Endothelial cell of hepatic sinusoid (primary cell): Measurements from ENCODE around the gene ENPP1.
"Not testable (repeated sequence)": the region's sequence is repeated elsewhere in the genome, so short reads cannot be mapped to it uniquely, and the experiment has no call there.

ENCODE experiments used
- in situ Hi-C: cut with HindIII; loops from 2 replicates; pipeline ENCODE4 v1.10.0; 2017; ENCODE audit warnings: low sequenced_read_pairs

Gene ENPP1

DNA sequence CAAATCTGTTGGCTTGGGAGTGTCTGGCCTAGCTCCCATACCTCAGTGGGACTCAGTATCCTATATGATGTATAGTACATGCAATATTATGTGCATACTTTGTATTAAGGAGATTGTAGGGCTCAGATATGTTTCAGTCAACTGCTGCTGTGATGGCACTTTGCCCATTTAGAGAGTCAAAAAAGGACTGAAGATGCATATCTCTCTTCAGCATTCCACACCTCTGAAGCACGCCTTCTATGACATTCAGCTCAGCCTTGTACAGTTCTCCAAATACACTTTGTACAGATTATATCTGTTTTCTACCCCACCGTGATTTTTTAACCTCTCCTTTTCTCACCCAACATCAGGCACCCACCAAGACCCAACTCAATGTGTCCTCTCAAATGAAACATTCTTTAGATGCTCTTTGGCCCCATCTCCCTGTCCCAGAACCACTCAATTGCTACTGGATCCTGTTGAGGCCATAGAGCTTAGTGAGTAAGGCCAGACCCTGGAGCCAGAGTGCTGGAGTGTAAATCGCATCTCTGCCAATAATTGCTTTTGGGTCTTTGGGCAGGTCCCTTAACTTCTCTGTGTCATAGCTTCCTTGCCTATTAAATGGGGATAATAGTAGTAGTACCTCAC lies 15.6 kb downstream of the ENPP1 start:
- in situ Hi-C loops: no loop called here

DNA sequence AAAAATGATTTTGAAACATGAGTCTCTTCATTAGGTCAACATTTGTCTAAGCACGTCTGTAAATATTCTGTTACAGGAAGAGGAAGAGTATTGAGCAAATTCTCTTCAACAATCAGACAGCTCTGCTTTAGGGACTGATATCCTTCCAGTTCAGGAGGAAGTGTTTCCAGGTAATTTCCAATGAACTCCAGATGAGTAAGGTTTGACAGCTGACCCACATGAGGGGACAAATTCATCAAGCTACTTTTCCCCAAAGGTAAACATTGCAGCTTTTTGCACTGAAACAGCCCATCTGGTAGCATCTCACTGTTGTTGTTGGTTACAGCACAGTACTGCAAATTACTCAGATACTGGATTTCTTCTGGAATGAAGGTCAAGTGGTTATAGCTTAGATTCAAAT lies 18.1 kb downstream of the ENPP1 start:
- in situ Hi-C loops: no loop called here

DNA sequence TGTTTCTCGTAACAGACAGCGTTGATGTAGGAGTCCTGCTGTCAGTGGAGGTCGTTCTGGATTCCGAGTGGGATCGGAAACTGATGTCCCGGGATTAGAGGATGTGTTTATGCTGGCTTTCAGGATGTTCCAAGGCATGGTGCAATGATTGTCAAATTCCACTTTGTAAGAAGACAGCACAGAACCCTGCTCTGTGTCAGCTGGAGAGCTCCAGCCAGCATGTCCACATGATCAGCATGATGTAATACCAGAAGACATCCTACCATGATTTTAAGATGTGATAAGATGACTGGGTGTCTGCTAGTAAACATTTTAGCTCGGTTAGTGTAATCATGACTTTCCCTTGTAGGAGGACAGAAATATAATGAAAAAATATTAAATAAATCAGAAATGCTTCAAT lies 20.3 kb downstream of the ENPP1 start:
- in situ Hi-C loops: no loop called here

DNA sequence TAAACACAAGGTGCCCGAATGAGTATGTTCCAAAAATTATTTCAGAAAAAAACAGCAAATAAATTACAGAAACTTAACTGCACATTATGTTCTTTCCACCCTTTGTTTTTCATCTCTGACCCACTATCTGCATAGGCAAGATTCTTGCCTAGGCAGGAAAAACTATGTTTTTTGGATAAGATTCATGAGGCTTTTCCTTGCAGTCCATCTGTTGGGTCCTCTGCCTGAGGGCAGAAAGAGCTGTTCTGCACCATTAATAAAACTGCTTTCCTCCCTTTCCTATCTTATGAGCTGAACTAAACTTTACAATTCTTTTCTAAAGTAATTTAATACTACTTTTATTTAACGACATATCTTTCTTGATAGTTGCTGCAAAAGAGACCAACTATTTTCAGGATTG lies 21.1 kb downstream of the ENPP1 start:
- in situ Hi-C loops: no loop called here

DNA sequence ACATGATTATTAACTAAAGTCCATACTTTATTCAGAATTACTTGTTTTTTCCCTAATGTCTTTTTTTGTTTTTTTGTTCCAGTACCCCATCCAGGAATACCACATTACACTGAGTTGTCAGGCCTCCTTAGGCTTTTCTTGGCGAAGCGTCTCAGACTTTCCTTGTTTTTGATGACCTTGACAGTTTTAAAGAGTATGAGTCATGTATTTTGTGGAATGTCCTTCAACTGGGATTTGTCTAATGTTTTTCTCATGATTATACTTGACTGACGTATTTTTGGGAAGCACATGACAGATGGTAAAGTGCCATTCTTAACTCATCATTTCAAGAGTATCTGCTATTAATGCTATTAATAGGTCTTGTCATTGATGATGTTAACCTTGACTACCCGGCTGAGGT lies 23.6 kb downstream of the ENPP1 start:
- in situ Hi-C loops: no loop called here

DNA sequence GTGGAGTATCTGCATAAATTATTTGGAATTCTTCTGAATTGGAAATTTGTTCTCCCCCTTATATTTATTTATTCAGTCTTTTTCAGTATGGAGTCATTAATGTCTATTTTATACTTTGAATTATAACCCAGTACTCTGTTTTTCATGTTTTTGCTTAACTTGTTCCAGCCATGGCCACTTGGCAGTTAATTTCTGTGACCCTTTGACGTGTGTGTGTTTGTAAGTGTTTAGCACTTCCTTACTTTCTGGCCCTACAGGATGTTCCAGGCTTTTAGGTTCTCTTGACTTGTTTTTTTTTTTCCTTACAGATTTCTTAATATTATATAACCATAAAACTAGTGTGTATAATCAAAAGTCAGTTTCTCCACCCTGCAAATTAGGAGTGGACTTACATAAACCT lies 24.1 kb downstream of the ENPP1 start:
- in situ Hi-C loops: no loop called here

DNA sequence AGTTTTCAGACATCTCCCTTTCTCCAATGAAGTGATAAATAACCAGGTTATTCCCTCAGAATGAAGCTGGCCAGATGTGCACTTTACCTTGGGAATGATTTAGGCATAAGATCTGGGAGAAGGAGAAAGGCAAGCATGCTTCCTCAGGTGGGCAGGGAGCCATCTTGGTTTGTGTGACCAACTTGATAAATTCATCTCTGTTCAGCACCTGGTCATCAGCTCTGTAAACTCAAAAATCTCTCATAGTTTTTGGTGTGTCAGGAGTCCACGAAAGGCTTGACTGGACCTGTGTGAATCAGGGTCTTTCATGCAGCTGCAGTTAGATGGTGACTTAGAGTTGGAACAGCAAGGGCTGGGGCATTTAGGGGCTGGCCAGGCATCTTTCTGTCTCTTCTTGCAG lies 24.5 kb downstream of the ENPP1 start:
- in situ Hi-C loops: no loop called here

DNA sequence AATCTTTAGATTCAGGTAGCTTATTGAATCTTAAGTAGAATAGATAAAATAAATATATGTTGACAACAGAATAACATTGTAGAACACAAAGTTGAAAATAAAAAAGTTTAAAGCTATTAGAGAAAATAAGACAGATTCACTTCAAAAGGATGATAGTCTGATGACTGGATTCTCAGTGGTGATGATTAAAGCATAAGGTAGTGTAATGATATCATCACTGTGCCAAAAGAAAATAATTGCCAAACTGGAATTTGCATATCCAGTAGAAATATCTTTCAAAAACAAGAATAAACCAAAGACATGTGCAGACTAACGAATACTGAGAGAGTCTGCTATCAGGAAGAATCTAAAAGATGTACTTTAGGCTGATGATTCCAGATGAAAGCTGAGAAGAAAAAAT lies 30.2 kb downstream of the ENPP1 start:
- in situ Hi-C loops: no loop called here

DNA sequence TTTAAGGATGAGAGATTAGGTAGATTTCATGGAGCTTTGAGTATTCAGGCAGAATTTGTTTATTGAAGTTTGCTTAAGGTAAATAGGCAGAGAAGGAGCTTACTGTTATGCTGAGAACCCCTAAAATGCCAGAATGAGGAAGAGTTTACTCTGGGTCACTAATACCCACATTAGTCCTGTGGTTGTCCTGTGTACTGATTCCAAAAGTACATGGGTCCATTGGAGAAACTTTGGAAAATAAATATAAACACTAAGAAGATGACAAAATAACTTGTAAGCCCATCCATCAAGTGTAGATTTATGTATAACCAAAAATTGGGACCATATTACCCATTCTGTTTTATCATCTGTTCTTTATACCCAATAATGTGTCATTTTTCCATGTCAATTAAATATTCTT lies 31.6 kb downstream of the ENPP1 start:
- in situ Hi-C loops: no loop called here

DNA sequence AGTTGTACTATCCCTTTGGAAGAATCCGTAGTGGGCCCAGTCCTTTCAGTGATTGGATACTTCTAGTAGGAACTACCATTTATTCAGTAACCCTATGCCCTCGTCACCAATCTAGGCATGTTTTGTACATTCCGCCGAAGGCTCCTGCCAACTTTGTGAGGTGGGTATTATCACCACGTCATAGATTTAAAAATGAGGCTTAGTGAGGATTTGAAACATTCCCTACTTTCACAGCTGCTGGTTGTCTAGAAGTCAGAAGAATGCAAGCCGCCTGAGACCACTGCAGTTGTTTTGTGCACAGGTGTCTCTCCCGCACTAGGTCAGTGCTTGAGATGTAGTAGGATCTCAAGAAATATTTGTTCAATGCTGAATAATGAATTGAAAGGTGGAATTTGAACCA lies 32.6 kb downstream of the ENPP1 start:
- in situ Hi-C loops: no loop called here

DNA sequence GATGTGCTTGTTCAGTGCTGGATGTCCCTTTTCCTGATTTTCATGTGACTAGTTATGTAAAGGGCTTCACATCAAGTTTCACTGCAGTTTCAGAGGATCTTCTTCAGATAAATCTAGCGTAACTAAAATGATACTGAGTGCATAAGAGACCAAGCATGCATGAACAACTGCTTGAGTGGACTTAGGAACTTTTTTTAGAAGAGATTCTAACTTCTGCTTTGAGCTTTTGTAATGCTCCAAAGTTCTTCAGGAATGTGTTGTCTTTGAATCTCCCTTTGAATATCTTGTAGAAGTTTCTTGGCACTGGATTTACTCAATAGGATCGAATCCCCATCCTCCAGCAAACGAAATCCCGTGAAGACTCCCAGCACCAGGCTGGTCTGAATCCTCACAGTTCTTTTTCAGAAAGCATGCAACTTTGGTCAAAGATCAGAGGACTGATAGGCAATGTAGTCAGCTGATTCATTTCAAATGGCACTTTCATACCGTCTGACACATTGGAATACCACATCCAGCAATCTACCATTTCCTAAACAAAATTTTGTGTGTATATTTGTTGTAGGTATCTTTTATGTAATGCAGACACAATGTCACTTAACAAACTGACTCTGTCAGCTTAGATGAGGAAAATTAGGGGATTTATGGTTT lies 33.2 kb downstream of the ENPP1 start:
- in situ Hi-C loops: no loop called here

DNA sequence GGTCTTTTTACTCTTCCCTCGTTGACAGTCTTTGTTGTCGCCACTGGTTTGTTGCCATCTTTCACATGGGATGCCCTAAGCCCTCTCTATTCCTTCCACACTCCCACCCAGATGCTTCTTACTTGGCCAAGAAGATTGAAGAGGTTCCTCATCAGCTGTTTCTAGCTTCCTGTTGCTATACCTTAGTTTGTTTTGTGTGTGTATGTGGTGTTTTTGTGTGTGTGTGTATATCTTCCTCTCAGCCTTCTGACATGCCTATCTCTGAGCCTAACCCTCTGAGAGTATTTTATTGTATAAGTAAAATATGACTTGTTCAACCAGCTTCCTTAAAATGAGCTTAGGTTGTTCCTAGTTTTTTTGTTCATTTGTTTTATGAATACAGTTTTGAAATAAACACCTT lies 35.9 kb downstream of the ENPP1 start:
- in situ Hi-C loops: no loop called here

DNA sequence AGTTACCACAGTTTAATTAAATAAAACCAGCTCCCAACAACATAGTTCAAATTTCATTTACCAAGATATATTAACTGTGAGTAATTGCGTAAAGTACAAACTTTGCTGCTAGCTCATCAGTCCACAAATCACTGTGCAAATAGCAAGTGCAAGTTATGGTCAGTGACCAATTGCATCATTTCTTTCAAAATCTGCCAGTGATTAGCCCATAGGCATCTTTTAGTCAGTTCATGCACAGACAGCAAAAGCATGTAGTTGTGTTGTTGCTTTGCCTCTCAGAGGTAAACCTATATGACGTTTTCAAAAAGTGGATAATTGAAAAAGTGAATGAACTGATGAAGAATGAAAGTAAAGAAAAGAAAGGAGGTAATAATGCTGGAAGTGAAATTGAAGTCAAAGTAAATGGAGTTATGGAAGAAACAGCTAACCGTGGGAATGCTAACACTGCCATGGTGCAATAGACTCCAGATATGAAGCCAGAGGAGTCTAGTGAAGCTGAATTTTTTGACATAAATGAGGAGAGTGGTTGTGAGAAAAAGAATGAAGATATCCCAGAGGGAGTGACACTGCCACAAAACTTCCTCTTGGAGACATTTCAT lies 36.5 kb downstream of the ENPP1 start:
- in situ Hi-C loops: no loop called here

DNA sequence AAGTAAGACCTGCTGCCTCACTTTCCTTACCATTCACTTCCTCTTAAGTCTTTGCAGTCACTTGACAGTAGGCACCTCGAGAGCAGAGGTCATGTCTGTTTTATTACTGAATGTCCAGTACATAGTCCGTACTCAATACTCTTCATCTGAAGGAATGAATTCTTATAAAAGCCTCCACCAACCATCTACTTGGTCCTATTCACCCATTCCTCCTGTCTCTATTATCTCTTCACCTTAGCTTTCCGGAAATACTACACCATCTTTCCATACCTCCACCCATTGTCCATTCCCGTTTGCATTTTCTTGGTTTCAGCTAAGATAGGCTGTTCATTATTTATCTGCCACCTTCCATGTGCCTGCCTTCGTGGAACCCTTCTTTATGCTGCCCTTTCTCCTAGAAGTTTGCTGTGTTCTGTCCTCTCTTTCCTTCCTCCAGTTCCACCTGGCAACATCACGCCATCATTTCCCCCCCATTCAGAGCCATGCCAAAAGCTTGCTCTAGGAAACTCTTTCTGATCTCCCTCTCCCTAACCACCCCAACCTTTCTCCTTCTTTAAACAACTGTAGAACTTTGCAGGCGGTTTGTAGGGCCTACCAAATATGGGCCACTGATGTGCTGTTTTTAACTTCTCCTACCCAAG lies 38.3 kb downstream of the ENPP1 start:
- in situ Hi-C loops: no loop called here

DNA sequence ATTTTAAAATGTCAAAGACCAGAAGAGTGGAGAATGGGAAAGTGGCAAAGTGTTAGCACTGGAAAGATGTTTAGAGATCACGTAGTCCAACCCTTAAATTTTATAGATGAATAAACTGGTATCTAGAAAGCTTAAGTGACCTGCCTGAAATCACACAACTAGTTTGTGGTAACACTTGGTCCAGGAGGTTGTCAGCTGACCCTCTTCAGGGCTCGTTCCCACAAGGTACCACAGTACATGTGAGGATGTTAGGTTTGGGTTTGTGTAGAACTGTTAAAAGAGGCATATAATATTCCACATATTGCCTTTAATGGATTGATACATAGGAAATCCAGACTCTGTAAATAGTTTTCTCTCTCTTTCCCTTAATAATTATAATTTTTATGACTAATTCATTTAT lies 39.1 kb downstream of the ENPP1 start:
- in situ Hi-C loops: no loop called here

DNA sequence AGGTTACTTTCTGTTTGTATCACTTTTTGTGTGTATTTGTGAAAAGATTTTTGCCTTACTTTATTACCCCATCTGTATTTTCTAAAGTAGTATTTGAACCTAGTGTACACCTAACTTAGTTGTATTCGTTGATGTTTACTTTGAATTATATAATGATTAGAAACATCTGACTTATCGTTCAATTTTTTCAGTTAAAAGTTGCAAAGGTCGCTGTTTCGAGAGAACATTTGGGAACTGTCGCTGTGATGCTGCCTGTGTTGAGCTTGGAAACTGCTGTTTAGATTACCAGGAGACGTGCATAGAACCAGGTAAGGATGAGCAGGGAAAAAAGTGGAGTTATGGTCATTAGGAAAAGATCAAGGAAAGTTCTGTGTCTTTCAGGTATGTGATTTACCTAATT lies 42.0 kb downstream of the ENPP1 start:
- in situ Hi-C loops: no loop called here

DNA sequence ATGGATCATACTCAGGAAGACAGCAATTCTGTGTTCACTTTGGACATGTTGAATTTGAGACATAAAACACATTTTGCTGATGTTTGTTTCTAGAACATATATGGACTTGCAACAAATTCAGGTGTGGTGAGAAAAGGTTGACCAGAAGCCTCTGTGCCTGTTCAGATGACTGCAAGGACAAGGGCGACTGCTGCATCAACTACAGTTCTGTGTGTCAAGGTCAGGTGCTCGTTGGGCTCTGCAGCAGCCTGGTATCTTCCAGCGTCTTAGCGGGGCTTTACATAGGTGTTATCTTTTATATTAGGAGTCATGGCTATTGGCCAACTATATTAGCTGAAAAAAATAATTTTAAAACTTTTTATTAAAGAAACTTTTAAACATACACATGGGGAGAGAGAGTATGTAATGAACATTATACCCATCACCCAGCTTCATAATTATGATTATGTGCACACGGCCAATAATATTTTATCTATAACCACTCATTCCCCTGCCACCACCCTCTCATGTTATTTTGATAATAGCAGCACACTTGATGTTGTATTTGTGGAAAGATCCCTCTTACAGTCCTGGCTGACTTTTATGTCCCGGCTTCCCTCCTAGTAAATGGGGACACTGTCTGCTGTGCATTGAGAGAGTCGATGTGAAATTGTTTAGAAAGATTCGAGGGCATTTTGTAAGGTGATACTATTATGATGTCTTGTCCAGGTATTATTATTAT lies 43.4 kb downstream of the ENPP1 start:
- in situ Hi-C loops: no loop called here

DNA sequence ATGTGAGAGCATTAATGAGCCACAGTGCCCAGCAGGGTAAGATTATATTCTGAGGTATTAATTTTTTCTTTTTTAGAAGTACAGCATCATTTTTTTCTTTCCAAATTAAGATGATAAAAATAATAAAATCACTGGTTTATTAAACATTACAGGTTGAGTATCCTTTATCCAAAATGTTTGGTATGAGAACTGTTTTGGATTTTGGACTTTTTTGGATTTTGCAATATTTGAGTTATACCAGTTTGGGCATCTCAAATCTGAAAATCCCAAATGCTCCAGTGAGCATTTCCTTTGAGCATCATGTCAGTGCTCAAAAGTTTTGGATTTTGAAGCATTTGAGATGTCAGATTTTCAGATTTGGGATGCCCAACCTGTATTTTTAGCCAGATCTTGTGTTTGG lies 44.4 kb downstream of the ENPP1 start:
- in situ Hi-C loops: no loop called here

DNA sequence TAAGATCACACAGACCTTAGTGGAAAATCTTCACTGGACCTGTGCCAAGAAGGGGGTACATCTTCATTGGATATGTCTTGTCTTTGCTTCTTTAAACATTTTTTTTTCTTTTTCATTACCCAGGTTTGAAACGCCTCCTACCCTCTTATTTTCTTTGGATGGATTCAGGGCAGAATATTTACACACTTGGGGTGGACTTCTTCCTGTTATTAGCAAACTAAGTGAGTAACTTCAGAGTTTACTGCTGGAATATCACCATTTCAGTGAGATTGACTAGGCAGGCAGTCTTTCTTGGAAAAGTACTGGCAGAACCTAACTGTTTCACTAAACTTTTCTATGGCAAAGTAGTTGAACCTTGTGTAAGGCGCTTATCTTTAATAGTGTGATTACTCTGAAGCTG lies 47.0 kb downstream of the ENPP1 start:
- in situ Hi-C loops: no loop called here

DNA sequence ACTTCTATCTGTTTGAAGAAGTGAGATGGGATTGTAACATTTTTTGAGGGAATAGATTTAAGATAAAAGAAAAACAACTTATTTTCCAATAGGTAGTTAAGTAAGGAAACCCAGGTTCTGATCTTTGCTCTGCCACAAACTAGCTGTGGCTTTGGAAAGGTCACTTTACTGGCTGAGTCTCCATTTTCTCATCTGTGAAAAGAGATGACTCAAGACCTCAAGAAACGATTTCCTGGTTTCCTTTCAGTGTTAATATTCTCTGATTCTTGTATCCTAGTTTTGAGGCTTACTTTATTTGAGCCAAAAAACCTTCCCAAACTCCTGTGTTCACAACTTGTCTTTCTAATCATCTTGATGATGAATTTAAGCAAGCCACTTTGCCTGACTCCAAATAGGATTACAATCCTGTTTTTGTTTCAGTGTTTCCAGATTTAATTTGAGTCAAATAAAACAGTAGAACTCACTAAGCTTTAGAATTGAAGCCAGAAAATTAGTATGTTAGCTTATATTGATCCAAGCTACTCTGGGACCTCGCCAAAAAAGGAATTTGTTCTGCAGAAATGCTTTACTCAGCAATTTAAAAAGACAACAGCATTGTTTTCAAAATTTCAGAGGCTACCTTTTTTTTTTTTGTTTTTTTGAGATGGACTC lies 51.1 kb downstream of the ENPP1 start:
- in situ Hi-C loops: no loop called here

DNA sequence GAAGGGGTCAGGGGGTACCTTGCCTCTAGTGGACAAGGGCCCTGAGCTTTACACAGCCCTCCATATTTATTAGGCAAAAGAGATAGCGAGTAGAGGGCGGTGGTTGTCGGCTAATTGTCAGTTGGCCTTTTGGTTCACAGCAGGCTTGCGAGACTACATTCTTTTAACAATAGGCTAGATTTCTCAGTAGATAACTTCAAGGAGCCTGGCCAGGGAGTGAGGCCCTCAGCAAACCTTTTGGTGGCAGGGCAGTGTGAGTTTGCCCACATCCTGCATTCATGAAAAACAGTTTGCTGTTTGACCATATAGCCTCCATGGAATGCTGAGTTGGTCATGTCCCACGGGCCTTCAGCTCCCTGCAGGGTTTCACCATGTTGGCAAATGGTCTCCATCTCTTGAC lies 51.8 kb downstream of the ENPP1 start:
- in situ Hi-C loops: not testable (repeated sequence)
